Hepatocyte (in vitro differentiated cells): ENCODE measurements around the gene SCARF1. TPM values are rescaled to one million over a fixed set of nuclear protein-coding genes. Genes with fewer than 3 reads are reported as not detected.

Experiments
- DNase-seq: peaks from one replicate; pipeline ENCODE4 v3.0.0-alpha.2; 2016; ENCODE audit warnings: low spot score
- H2AFZ ChIP-seq: fragments of 200-600 bp; sonication (generic); 2 replicates; pipeline ENCODE4 v1.6.0; 2016; ENCODE audit warnings: antibody characterized with exemption, mild to moderate bottlenecking
- H3K27ac ChIP-seq: fragments of 200-600 bp; sonication (generic); 2 replicates; pipeline ENCODE4 v1.5.1; 2016; ENCODE audit warnings: mild to moderate bottlenecking
- H3K27me3 ChIP-seq: fragments of 200-600 bp; sonication (generic); 2 replicates; pipeline ENCODE4 v1.6.1; 2016
- H3K36me3 ChIP-seq: fragments of 200-600 bp; sonication (generic); replicated peaks from 2 replicates; pipeline ENCODE4 v1.5.1; 2016; ENCODE audit warnings: low read depth; ENCODE audit not compliant: insufficient read depth
- H3K4me1 ChIP-seq: fragments of 200-600 bp; sonication (generic); 2 replicates; pipeline ENCODE4 v1.5.1; 2016; ENCODE audit warnings: mild to moderate bottlenecking, moderate library complexity; ENCODE audit not compliant: insufficient read depth
- H3K4me2 ChIP-seq: fragments of 200-600 bp; sonication (generic); 2 replicates; pipeline ENCODE4 v1.6.0; 2016
- H3K4me3 ChIP-seq: fragments of 200-600 bp; sonication (generic); 2 replicates; pipeline ENCODE4 v1.5.1; 2016; ENCODE audit warnings: mild to moderate bottlenecking
- H3K79me2 ChIP-seq: fragments of 200-600 bp; sonication (generic); 2 replicates; pipeline ENCODE4 v1.6.0; 2017; ENCODE audit warnings: mild to moderate bottlenecking
- H3K9me2 ChIP-seq: fragments of 200-600 bp; sonication (generic); replicated peaks from 2 replicates; pipeline ENCODE4 v1.6.0; 2017; ENCODE audit warnings: mild to moderate bottlenecking; ENCODE audit not compliant: insufficient read depth
- H3K9me3 ChIP-seq: fragments of 200-600 bp; sonication (generic); 2 replicates; pipeline ENCODE4 v1.5.1; 2016; ENCODE audit warnings: low read depth, mild to moderate bottlenecking
- H4K20me1 ChIP-seq: fragments of 200-600 bp; sonication (generic); 2 replicates; pipeline ENCODE4 v1.6.0; 2016; ENCODE audit warnings: mild to moderate bottlenecking; ENCODE audit not compliant: insufficient read depth, poor library complexity, severe bottlenecking
- CTCF ChIP-seq: fragments of 200-600 bp; sonication (generic); IDR thresholded peaks from 2 replicates; pipeline ENCODE4 v1.5.1; 2016; ENCODE audit warnings: antibody characterized with exemption, mild to moderate bottlenecking; ENCODE audit not compliant: poor library complexity
- EZH2 ChIP-seq: fragments of 200-600 bp; sonication (generic); IDR thresholded peaks from 2 replicates; pipeline ENCODE4 v1.6.1; 2016; ENCODE audit warnings: antibody characterized with exemption, mild to moderate bottlenecking, borderline replicate concordance
- EZH2phosphoT487 ChIP-seq: fragments of 200-600 bp; sonication (generic); IDR thresholded peaks from one replicate; pipeline ENCODE4 v1.6.1; 2018; ENCODE audit warnings: antibody characterized with exemption, mild to moderate bottlenecking, low read depth, moderate library complexity; ENCODE audit not compliant: unreplicated experiment, severe bottlenecking
- WGBS: methylation state at CpG from one replicate; pipeline ENCODE4 v1.1.6; 2016; ENCODE audit warnings: low lambda C conversion rate; ENCODE audit errors: missing lambda C conversion rate; 5-methylcytosine and 5-hydroxymethylcytosine counted together
- polyA plus RNA-seq: library from polyadenylated mRNA; unstranded; fragments of >200 nt; fragmentation: Nextera tagmentation; extraction: Ambion mirVana; gene quantifications from 2 replicates; pipeline ENCODE4 v1.2.1, GENCODE V29; 2016
- total RNA-seq: library from RNA; depleted of rRNA; stranded (reverse); fragments of >200 nt; gene quantifications from 2 replicates; pipeline ENCODE4 v1.2.3, GENCODE V29; 2014

SCARF1 gene
- total and polyA plus RNA-seq, 2 experiments from 2014 or later = 0.93 to 2.0 TPM

- Histone ChIP-seq H3K27me3 (no peaks in the 10 kb centered on the region), H3K4me2 (no peak overlapping the region), H3K4me3 (no peak overlapping the region), H4K20me1 (no peaks in the 10 kb centered on the region), H3K4me1 (peaks cover 11% of the 10 kb centered on the region), H3K27ac (no peak overlapping the region), H3K36me3 (no peaks in the 10 kb centered on the region), H3K9me2 (no peaks in the 10 kb centered on the region), H3K9me3 (no peaks in the 10 kb centered on the region), H3K79me2 (no peaks in the 10 kb centered on the region), H2AFZ (no peak overlapping the region)
- TF ChIP-seq CTCF (no peak), EZH2 (no peak), EZH2phosphoT487 (no peak)
- 80% methylated on average over 12 of the region's 12 CpGs for WGBS
- no peak for DNase-seq
Observed at GRCh38 chr17:1641065-1641403, 4.5 kb downstream of the SCARF1 start.

GRCh38 chr17:1640329-1641064 lies 5.0 kb downstream of the SCARF1 start:
- Histone ChIP-seq H3K4me3 (no peak overlapping the region), H3K79me2 (no peaks in the 10 kb centered on the region), H3K27ac (no peak overlapping the region), H3K9me2 (no peaks in the 10 kb centered on the region), H3K4me1 (peaks cover 11% of the 10 kb centered on the region), H2AFZ (no peak overlapping the region), H3K4me2 (no peak overlapping the region), H3K9me3 (no peaks in the 10 kb centered on the region), H4K20me1 (no peaks in the 10 kb centered on the region), H3K36me3 (no peaks in the 10 kb centered on the region), H3K27me3 (no peaks in the 10 kb centered on the region)
- DNase-seq = no peak
- TF ChIP-seq CTCF (no peak), EZH2phosphoT487 (no peak), EZH2 (no peak)
- 83% methylated on average over 23 of the region's 23 CpGs for WGBS

GRCh38 chr17:1639549-1640180 lies 5.9 kb downstream of the SCARF1 start:
- 81% methylated on average over 8 of the region's 11 CpGs for WGBS
- no peaks in the 10 kb centered on the region for H3K9me2 ChIP-seq
- no peak overlapping the region for H2AFZ ChIP-seq
- no peak overlapping the region for H3K4me3 ChIP-seq
- H3K4me2 ChIP-seq = no peak overlapping the region
- H3K9me3 ChIP-seq = no peaks in the 10 kb centered on the region
- TF ChIP-seq EZH2phosphoT487 = no peak
- no peak for TF ChIP-seq EZH2
- no peak for TF ChIP-seq CTCF
- no peak for DNase-seq
- H3K4me1 ChIP-seq = peaks cover 11% of the 10 kb centered on the region
- H3K79me2 ChIP-seq = no peaks in the 10 kb centered on the region
- H3K36me3 ChIP-seq = no peaks in the 10 kb centered on the region
- H3K27ac ChIP-seq = no peak overlapping the region
- H3K27me3 ChIP-seq = no peaks in the 10 kb centered on the region
- no peaks in the 10 kb centered on the region for H4K20me1 ChIP-seq
